OCI-LY7 (cell line): ENCODE measurements around the gene ZNF333.

ENCODE experiments used
- CTCF ChIP-seq: fragments of 200-600 bp; sonication (generic); conservative IDR thresholded peaks from 2 replicates; pipeline ENCODE4 v1.5.1; 2014; ENCODE audit warnings: mild to moderate bottlenecking, antibody characterized with exemption, low read length, moderate library complexity, mixed read lengths
- EZH2phosphoT487 ChIP-seq: fragments of 200-600 bp; sonication (generic); IDR thresholded peaks from 2 replicates; pipeline ENCODE4 v1.6.1; 2018; ENCODE audit warnings: low read depth, borderline replicate concordance, mild to moderate bottlenecking, mixed run types, antibody characterized with exemption, low read length, moderate library complexity, mixed read lengths

- TF ChIP-seq CTCF (no peak), EZH2phosphoT487 (no peak)
These were observed 79.4 kb downstream of the ZNF333 start for GRCh38 chr19:14769201-14769600.
